ENCODE results near the gene C15orf62.

- TF ChIP-seq CTCF (IDR thresholded peaks at IDR 0.05) (no peak), TAF1 (IDR thresholded peaks at IDR 0.05; ENCODE audit: borderline replicate concordance, low read depth, low read length) (no peak), MXI1 (IDR thresholded peaks at IDR 0.05; ENCODE audit: low read depth, low read length) (no peak), POLR2AphosphoS5 (IDR thresholded peaks at IDR 0.05; ENCODE audit: low read depth, low read length) (no peak)
These were observed 30.7 kb upstream of the C15orf62 start for GRCh38 chr15:40739047-40739446.

Measured in SK-N-SH (cell line).